OCI-LY7 (cell line): ENCODE measurements around the gene RPL31. TPM values are rescaled to one million over a fixed set of nuclear protein-coding genes. Genes with fewer than 3 reads are reported as not detected.

Experiments used
- BruUV-seq: library from RNA; stranded (reverse); fragments of 400-500 nt; replicated peaks from 2 replicates; lab custom pipeline; 2021; lab: Mats Ljungman, UMichigan
- CTCF ChIA-PET: fragments of 300-600 bp; sonication (Branson Sonifier 250); formaldehyde crosslinking; loops from one replicate; lab custom pipeline; 2022; ENCODE audit warnings: antibody characterized with exemption; ENCODE audit not compliant: unreplicated experiment; lab: Charles Lee
- POLR2A ChIA-PET: fragments of 300-600 bp; sonication (Branson Sonifier 250); formaldehyde crosslinking; loops from one replicate; lab custom pipeline; 2022; ENCODE audit warnings: antibody characterized with exemption; lab: Charles Lee
- DNase-seq: peaks from one replicate; pipeline ENCODE4 v3.0.0-alpha.2; 2015; ENCODE audit warnings: low spot score
- H2AFZ ChIP-seq: fragments of 200-600 bp; sonication (generic), shearing (Covaris generic); 2 replicates; pipeline ENCODE4 v1.6.1; 2014; ENCODE audit warnings: mild to moderate bottlenecking, antibody characterized with exemption, low read length, moderate library complexity
- H3K27ac ChIP-seq: fragments of 200-600 bp; sonication (generic); 2 replicates; pipeline ENCODE4 v1.5.1; 2014; ENCODE audit warnings: mixed run types, low read depth, mild to moderate bottlenecking, moderate library complexity, low read length, inconsistent platforms; ENCODE audit not compliant: poor library complexity, severe bottlenecking
- H3K36me3 ChIP-seq: fragments of 200-600 bp; sonication (generic); 2 replicates; pipeline ENCODE4 v1.6.1; 2014; ENCODE audit warnings: mild to moderate bottlenecking, antibody characterized with exemption, low read length, moderate library complexity, mixed read lengths; ENCODE audit not compliant: insufficient read depth
- H3K4me1 ChIP-seq: fragments of 200-600 bp; sonication (generic); 2 replicates; pipeline ENCODE4 v1.5.1; 2014; ENCODE audit warnings: mild to moderate bottlenecking, low read length; ENCODE audit not compliant: insufficient read depth, poor library complexity, severe bottlenecking
- H3K4me2 ChIP-seq: fragments of 200-600 bp; sonication (generic); 2 replicates; pipeline ENCODE4 v1.6.1; 2014; ENCODE audit warnings: mild to moderate bottlenecking, low read length
- H3K4me3 ChIP-seq: fragments of 200-600 bp; sonication (generic); 2 replicates; pipeline ENCODE4 v1.5.1; 2014; ENCODE audit warnings: mild to moderate bottlenecking, low read depth, low read length; ENCODE audit not compliant: poor library complexity, severe bottlenecking
- H3K79me2 ChIP-seq: fragments of 200-600 bp; sonication (generic); 2 replicates; pipeline ENCODE4 v1.6.1; 2016; ENCODE audit warnings: low read depth, mild to moderate bottlenecking, low read length, moderate library complexity, mixed read lengths; ENCODE audit not compliant: insufficient read depth
- H3K9me2 ChIP-seq: fragments of 200-600 bp; sonication (generic); 2 replicates; pipeline ENCODE4 v1.6.1; 2016; ENCODE audit warnings: mild to moderate bottlenecking, low read length, mixed read lengths; ENCODE audit not compliant: insufficient read depth
- H3K9me3 ChIP-seq: fragments of 200-600 bp; sonication (generic); 2 replicates; pipeline ENCODE4 v1.6.1; 2014; ENCODE audit warnings: mild to moderate bottlenecking, mixed run types, low read length, mixed read lengths
- H4K20me1 ChIP-seq: fragments of 200-600 bp; sonication (generic); 2 replicates; pipeline ENCODE4 v1.6.1; 2014; ENCODE audit warnings: mild to moderate bottlenecking, antibody characterized with exemption, low read length, moderate library complexity, mixed read lengths; ENCODE audit not compliant: insufficient read depth
- CTCF ChIP-seq: fragments of 200-600 bp; sonication (generic); conservative IDR thresholded peaks from 2 replicates; pipeline ENCODE4 v1.5.1; 2014; ENCODE audit warnings: mild to moderate bottlenecking, antibody characterized with exemption, low read length, moderate library complexity, mixed read lengths
- EZH2phosphoT487 ChIP-seq: fragments of 200-600 bp; sonication (generic); IDR thresholded peaks from 2 replicates; pipeline ENCODE4 v1.6.1; 2018; ENCODE audit warnings: low read depth, borderline replicate concordance, mild to moderate bottlenecking, mixed run types, antibody characterized with exemption, low read length, moderate library complexity, mixed read lengths
- intact Hi-C: fragments of 100-400 bp; cut with micrococcal nuclease; formaldehyde crosslinking; loops from one replicate; pipeline ENCODE4 v1.10.0; 2022; ENCODE audit not compliant: unreplicated experiment
- total RNA-seq, 2 experiments: library from RNA; depleted of rRNA in 1 of 2; stranded (reverse); fragments of >200 nt in 1 of 2; shearing (Covaris generic) in 1 of 2; gene quantifications; 2 replicates each; pipeline ENCODE4 v1.2.3, GENCODE V29; 2014 to 2022

RPL31 gene
- total RNA-seq, 2 experiments from 2014 or later, result 1,348 to 1,991 TPM

- H3K4me3 ChIP-seq, result no peak overlapping the region
- H3K9me2 ChIP-seq, result no peaks in the 10 kb centered on the region
- peaks cover 4% of the 10 kb centered on the region for H3K36me3 ChIP-seq
- peaks cover 5% of the 10 kb centered on the region for H3K4me1 ChIP-seq
- CTCF ChIA-PET, result no interaction called here
- no peak overlapping the region for H3K27ac ChIP-seq
- no peak for TF ChIP-seq CTCF
- no peak for TF ChIP-seq EZH2phosphoT487
- no peak for DNase-seq
- intact Hi-C loops, result no loop called here
- no peak overlapping the region for H2AFZ ChIP-seq
- peaks cover under 1% of the 10 kb centered on the region; the same call in 1 of the 2 replicates for H4K20me1 ChIP-seq
- H3K4me2 ChIP-seq, result no peak overlapping the region
- H3K79me2 ChIP-seq, result peaks cover 6% of the 10 kb centered on the region
- no peaks in the 10 kb centered on the region for H3K9me3 ChIP-seq
- no TSS peak for BruUV-seq
- POLR2A ChIA-PET, result no interaction called here
Measured at GRCh38 chr2:100997509-100998234, 4.4 kb upstream of the RPL31 start.

- no peak overlapping the region for H2AFZ ChIP-seq
- peaks cover 10% of the 10 kb centered on the region for H3K36me3 ChIP-seq
- no TSS peak for BruUV-seq
- POLR2A ChIA-PET, result no interaction called here
- no peaks in the 10 kb centered on the region for H3K9me3 ChIP-seq
- H3K79me2 ChIP-seq, result peaks cover 11% of the 10 kb centered on the region
- peaks cover 6% of the 10 kb centered on the region; the same call in 1 of the 2 replicates for H4K20me1 ChIP-seq
- intact Hi-C loops, result no loop called here
- no peak overlapping the region for H3K27ac ChIP-seq
- CTCF ChIA-PET, result no interaction called here
- no peak overlapping the region for H3K4me3 ChIP-seq
- H3K9me2 ChIP-seq, result no peaks in the 10 kb centered on the region
- no peak overlapping the region for H3K4me2 ChIP-seq
- no peak for DNase-seq
- no peak for TF ChIP-seq EZH2phosphoT487
- no peak for TF ChIP-seq CTCF
- peaks cover 5% of the 10 kb centered on the region for H3K4me1 ChIP-seq
Measured at GRCh38 chr2:100998235-100998573, 3.9 kb upstream of the RPL31 start.

GRCh38 chr2:100999995-101000394 is 2.1 kb upstream of the RPL31 start:
- no TSS peak for BruUV-seq
- Histone ChIP-seq H3K79me2 (peaks cover 29% of the 10 kb centered on the region), H3K9me3 (no peaks in the 10 kb centered on the region), H4K20me1 (peaks cover 22% of the 10 kb centered on the region; the same call in 1 of the 2 replicates), H3K36me3 (peaks cover 28% of the 10 kb centered on the region), H3K4me3 (no peak overlapping the region), H3K4me2 (no peak overlapping the region), H3K9me2 (no peaks in the 10 kb centered on the region), H3K4me1 (peaks cover 23% of the 10 kb centered on the region), H3K27ac (no peak overlapping the region), H2AFZ (no peak overlapping the region)
- intact Hi-C loops, result no loop called here
- DNase-seq, result no peak
- POLR2A ChIA-PET, result no interaction called here
- CTCF ChIA-PET, result no interaction called here
- TF ChIP-seq EZH2phosphoT487 (no peak), CTCF (no peak)
